ENCODE measurements around the gene LEP.

DNA sequence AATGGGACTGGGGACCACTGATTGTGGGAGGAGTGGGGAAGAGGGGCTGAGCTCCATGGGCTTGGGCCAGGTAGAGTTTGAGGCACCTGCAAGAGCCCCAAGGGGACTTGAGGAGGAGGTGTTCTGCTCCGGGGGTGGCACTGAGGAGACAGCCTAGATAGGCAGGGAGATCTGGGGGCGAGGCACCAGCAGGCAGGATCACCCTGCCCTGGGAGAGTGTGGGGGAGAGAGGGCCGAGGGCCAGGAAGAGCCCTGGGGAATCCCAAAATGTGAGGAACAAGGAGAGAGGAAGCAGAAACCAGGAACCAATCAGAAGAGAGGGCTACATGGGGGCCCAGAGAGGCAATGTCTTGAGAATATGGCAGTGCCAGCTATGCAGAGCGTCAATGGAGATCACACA, 34.6 kb downstream of the LEP start:
- TF ChIP-seq, protein P1, sequence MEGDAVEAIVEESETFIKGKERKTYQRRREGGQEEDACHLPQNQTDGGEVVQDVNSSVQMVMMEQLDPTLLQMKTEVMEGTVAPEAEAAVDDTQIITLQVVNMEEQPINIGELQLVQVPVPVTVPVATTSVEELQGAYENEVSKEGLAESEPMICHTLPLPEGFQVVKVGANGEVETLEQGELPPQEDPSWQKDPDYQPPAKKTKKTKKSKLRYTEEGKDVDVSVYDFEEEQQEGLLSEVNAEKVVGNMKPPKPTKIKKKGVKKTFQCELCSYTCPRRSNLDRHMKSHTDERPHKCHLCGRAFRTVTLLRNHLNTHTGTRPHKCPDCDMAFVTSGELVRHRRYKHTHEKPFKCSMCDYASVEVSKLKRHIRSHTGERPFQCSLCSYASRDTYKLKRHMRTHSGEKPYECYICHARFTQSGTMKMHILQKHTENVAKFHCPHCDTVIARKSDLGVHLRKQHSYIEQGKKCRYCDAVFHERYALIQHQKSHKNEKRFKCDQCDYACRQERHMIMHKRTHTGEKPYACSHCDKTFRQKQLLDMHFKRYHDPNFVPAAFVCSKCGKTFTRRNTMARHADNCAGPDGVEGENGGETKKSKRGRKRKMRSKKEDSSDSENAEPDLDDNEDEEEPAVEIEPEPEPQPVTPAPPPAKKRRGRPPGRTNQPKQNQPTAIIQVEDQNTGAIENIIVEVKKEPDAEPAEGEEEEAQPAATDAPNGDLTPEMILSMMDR (IDR thresholded peaks at IDR 0.05) = no peak
- TF ChIP-seq POLR2A (IDR thresholded peaks at IDR 0.05) (no peak), EP300 (IDR thresholded peaks at IDR 0.05) (no peak)
